Measurements from ENCODE around the gene RAB7A. TPM values are rescaled to one million over a fixed set of nuclear protein-coding genes. Genes with fewer than 3 reads are reported as not detected.

The RAB7A gene
- 203 TPM for polyA plus RNA-seq (2013, experiment 1 of 2)
- 209 TPM for polyA plus RNA-seq (2013, experiment 2 of 2)

DNA sequence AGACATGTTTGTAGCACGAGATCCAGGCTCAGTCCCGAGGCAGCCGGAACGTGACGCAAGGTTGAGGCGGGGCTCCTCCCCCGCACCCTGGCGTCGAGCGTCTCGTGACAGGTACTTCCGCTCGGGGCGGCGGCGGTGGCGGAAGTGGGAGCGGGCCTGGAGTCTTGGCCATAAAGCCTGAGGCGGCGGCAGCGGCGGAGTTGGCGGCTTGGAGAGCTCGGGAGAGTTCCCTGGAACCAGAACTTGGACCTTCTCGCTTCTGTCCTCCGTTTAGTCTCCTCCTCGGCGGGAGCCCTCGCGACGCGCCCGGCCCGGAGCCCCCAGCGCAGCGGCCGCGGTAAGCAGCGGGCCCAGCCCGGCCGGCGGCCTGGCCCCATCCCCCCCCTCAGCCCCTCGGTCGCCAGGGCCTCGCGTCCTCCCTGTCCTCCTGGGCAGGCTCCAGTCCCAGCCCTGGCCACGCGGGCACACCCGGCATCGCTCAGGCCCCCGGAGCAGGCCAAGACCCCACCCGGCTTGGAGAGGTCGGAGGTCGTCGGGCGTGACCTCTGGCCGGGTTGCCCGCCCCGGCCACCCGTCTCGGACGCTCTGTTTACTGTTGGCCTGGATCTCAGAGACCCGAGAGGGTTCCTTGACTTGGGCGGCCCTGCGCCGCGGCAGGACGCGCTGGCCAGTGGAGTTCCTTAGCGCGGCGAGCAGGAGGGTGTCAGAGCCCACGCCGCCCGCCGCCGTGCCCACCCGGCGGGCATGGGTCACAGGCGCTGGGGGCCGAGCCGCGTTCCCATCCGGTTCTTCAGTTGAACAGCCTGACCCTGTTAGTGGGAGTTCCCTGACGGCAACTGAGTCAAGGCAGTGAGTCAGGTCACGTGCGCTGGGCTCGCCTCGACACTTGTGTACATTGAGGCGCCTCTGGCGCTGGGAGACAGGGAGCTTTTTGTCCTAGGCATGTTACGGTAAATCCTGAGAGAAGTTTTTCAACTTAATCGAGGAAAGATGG is at the start of gene RAB7A:
RAB7A (plus strand) TSS at position 161 of the 994 bp plus-strand sequence. CDS start 69,185 bp downstream, outside the sequence.
- H3K4me2 ChIP-seq (ENCODE audit: low read length) = peak within 1 kb of the TSS; percentile 90
- H3K27ac ChIP-seq (ENCODE audit: low read depth, low read length) = peak within 1 kb of the TSS; percentile 51
- H3K79me2 ChIP-seq (ENCODE audit: control insufficient read depth, insufficient read depth, low read length) = peaks cover 51% of the 10 kb centered on the region
- H4K8ac ChIP-seq (ENCODE audit: low read depth, low read length) = no peak within 1 kb of the TSS
- H2BK15ac ChIP-seq (replicated peaks; ENCODE audit: low read depth) = no peak within 1 kb of the TSS
- DNase-seq = peak; percentile 99
- H3K56ac ChIP-seq (ENCODE audit: low read length) = peak within 1 kb of the TSS; percentile 83
- H3K4ac ChIP-seq (ENCODE audit: low read depth, low read length) = peak within 1 kb of the TSS; percentile 71
- peaks cover 9% of the 10 kb centered on the region for H3K79me1 ChIP-seq (ENCODE audit: low read length)
- no peak within 1 kb of the TSS for H2BK5ac ChIP-seq (ENCODE audit: low read length)
- no peak within 1 kb of the TSS for H2BK120ac ChIP-seq (ENCODE audit: low read depth, low read length)
- H3K36me3 ChIP-seq (ENCODE audit: control insufficient read depth, insufficient read depth, low read length) = no peaks in the 10 kb centered on the region
- peak within 1 kb of the TSS; percentile 76 for H3K18ac ChIP-seq (ENCODE audit: low read length)
- no peaks in the 10 kb centered on the region for H3K27me3 ChIP-seq (ENCODE audit: insufficient read depth, low read length, poor library complexity)
- WGBS (ENCODE audit: extremely low coverage, insufficient coverage, low lambda C conversion rate) = no CpG with 5 or more reads among the region's 93 CpGs
- H3K4me1 ChIP-seq (ENCODE audit: control insufficient read depth, low read depth, low read length) = peaks cover 6% of the 10 kb centered on the region
- H3K9ac ChIP-seq (ENCODE audit: low read length) = peak within 1 kb of the TSS; percentile 76
- peak within 1 kb of the TSS; percentile 3 for H4K5ac ChIP-seq (ENCODE audit: low read length)
- H2AK5ac ChIP-seq (ENCODE audit: low read length) = no peak within 1 kb of the TSS
- peak within 1 kb of the TSS; percentile 67 for H3K4me3 ChIP-seq (ENCODE audit: low read length)
- peak within 1 kb of the TSS; percentile 17 for H3K23ac ChIP-seq (ENCODE audit: low read length)

DNA sequence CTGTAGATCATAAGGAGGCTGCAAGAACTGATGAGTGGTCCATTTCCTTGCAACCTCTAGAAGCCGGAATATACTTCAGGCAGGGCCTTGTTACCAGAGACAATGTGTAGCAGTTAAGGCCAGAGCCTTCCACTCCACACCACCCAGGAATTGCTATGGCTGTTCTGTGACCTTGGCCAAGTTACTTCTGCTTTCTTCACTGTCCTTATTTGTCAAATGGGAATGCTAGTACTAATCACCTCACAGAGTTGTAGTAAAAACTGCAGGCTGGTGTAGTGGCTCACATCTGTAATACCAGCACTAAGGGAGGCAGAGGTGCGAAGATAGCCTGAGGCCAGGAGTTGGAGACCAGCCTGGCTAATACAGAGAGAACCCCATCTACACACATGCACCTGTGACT is 46.6 kb upstream of the RAB7A start:
- Histone ChIP-seq H3K4me2 (ENCODE audit: low read length) (no peak overlapping the region), H3K36me3 (ENCODE audit: control insufficient read depth, insufficient read depth, low read length) (no peaks in the 10 kb centered on the region), H3K23ac (ENCODE audit: low read length) (no peak overlapping the region), H3K4me1 (ENCODE audit: control insufficient read depth, low read depth, low read length) (peaks cover 3% of the 10 kb centered on the region), H3K27me3 (ENCODE audit: insufficient read depth, low read length, poor library complexity) (no peaks in the 10 kb centered on the region), H2BK15ac (replicated peaks; ENCODE audit: low read depth) (no peak overlapping the region), H2BK120ac (ENCODE audit: low read depth, low read length) (no peak overlapping the region), H3K4me3 (ENCODE audit: low read length) (no peak overlapping the region), H3K79me2 (ENCODE audit: control insufficient read depth, insufficient read depth, low read length) (no peaks in the 10 kb centered on the region), H2AK5ac (ENCODE audit: low read length) (no peak overlapping the region), H3K4ac (ENCODE audit: low read depth, low read length) (no peak overlapping the region), H3K56ac (ENCODE audit: low read length) (no peak overlapping the region), H4K5ac (ENCODE audit: low read length) (no peak overlapping the region), H2BK5ac (ENCODE audit: low read length) (no peak overlapping the region), H3K18ac (ENCODE audit: low read length) (no peak overlapping the region), H4K8ac (ENCODE audit: low read depth, low read length) (no peak overlapping the region), H3K79me1 (ENCODE audit: low read length) (no peaks in the 10 kb centered on the region), H3K27ac (ENCODE audit: low read depth, low read length) (no peak overlapping the region), H3K9ac (ENCODE audit: low read length) (no peak overlapping the region)
- no peak for DNase-seq
- no CpG with 5 or more reads among the region's 2 CpGs for WGBS (ENCODE audit: extremely low coverage, insufficient coverage, low lambda C conversion rate)

DNA sequence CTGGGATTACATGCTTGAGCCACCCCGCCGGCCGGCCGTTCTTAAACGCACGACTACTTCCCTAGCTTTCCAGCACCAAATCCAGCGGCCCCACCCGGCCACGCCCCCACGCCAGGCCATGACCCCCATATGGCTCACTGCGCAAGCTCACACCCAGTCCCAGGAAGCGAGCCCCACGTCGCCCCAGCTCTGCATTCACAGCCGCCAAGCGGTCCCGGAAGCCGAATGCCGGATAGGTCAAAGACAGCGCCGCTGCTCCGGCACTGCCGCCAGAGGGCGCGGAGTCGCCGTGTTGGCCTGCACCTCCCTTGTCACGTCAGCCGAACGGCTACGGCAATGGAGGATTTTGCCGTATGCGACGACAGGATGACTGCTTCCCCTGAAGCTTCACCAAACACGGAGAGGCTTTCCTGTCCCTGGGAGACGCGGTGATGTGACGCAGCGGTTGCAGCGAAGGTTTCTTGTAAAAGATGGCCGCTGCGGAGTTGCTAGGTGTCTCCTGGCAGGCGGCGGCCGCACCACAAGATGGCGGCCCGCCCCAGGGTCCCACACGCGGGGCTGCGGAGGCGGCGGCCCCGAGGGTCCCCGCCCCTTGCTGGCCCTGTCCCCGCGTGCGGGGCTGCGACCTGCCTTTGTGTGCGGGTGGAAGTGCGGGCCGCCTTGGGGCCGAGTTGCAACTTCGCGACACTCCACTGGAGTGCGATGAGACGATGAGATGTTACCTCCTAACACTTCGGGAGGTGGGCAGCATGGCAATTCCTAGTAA is 45.2 kb upstream of the RAB7A start:
- H3K18ac ChIP-seq (ENCODE audit: low read length) = peak overlapping the region; percentile 78
- H3K4ac ChIP-seq (ENCODE audit: low read depth, low read length) = peak overlapping the region; percentile 83
- H3K36me3 ChIP-seq (ENCODE audit: control insufficient read depth, insufficient read depth, low read length) = no peaks in the 10 kb centered on the region
- no peak overlapping the region for H2AK5ac ChIP-seq (ENCODE audit: low read length)
- H2BK5ac ChIP-seq (ENCODE audit: low read length) = peak overlapping the region; percentile 20
- no peaks in the 10 kb centered on the region for H3K79me1 ChIP-seq (ENCODE audit: low read length)
- H3K27ac ChIP-seq (ENCODE audit: low read depth, low read length) = peak overlapping the region; percentile 51
- peak; percentile 99 for DNase-seq
- peak overlapping the region; percentile 58 for H3K9ac ChIP-seq (ENCODE audit: low read length)
- peak overlapping the region; percentile 4 for H3K4me3 ChIP-seq (ENCODE audit: low read length)
- H3K23ac ChIP-seq (ENCODE audit: low read length) = no peak overlapping the region
- WGBS (ENCODE audit: extremely low coverage, insufficient coverage, low lambda C conversion rate) = no CpG with 5 or more reads among the region's 67 CpGs
- no peaks in the 10 kb centered on the region for H3K27me3 ChIP-seq (ENCODE audit: insufficient read depth, low read length, poor library complexity)
- H4K5ac ChIP-seq (ENCODE audit: low read length) = no peak overlapping the region
- H4K8ac ChIP-seq (ENCODE audit: low read depth, low read length) = peak overlapping the region; percentile 88
- H3K4me1 ChIP-seq (ENCODE audit: control insufficient read depth, low read depth, low read length) = no peaks in the 10 kb centered on the region
- H2BK120ac ChIP-seq (ENCODE audit: low read depth, low read length) = peak overlapping the region; percentile 84
- no peak overlapping the region for H2BK15ac ChIP-seq (replicated peaks; ENCODE audit: low read depth)
- no peaks in the 10 kb centered on the region for H3K79me2 ChIP-seq (ENCODE audit: control insufficient read depth, insufficient read depth, low read length)
- peak overlapping the region; percentile 3 for H3K4me2 ChIP-seq (ENCODE audit: low read length)
- peak overlapping the region; percentile 84 for H3K56ac ChIP-seq (ENCODE audit: low read length)

DNA sequence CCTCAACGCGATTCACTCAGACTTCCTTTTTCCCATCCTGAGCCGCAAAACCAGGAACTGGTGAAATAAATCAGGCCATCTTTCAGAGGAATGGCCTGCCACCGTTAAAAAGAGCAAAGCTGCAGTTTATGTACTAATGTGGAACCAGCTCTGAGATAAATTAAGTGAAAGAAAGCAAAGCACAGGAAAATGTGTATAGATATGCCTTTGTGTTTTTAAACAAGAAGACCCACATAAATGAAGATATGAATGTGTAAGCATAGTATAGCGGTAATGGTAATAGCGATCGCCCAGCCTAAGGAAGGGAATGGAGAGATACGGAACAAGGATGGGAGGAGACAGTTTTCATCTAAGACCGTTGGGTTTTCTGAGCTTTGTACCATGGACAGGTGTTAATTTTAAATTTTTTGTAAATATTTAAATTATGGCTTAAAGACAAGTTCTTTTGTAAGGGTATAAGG is 44.6 kb upstream of the RAB7A start:
- Histone ChIP-seq H3K4me2 (ENCODE audit: low read length) (peak overlapping the region; percentile 3), H3K23ac (ENCODE audit: low read length) (no peak overlapping the region), H3K27me3 (ENCODE audit: insufficient read depth, low read length, poor library complexity) (no peaks in the 10 kb centered on the region), H2BK15ac (replicated peaks; ENCODE audit: low read depth) (no peak overlapping the region), H2BK5ac (ENCODE audit: low read length) (peak overlapping the region; percentile 1), H3K36me3 (ENCODE audit: control insufficient read depth, insufficient read depth, low read length) (no peaks in the 10 kb centered on the region), H2BK120ac (ENCODE audit: low read depth, low read length) (peak overlapping the region; percentile 84), H3K18ac (ENCODE audit: low read length) (peak overlapping the region; percentile 78), H3K4me3 (ENCODE audit: low read length) (peak overlapping the region; percentile 4), H3K4me1 (ENCODE audit: control insufficient read depth, low read depth, low read length) (no peaks in the 10 kb centered on the region), H3K27ac (ENCODE audit: low read depth, low read length) (peak overlapping the region; percentile 51), H3K56ac (ENCODE audit: low read length) (peak overlapping the region; percentile 84), H4K8ac (ENCODE audit: low read depth, low read length) (peak overlapping the region; percentile 88), H3K9ac (ENCODE audit: low read length) (peak overlapping the region; percentile 58), H3K79me1 (ENCODE audit: low read length) (no peaks in the 10 kb centered on the region), H2AK5ac (ENCODE audit: low read length) (no peak overlapping the region), H4K5ac (ENCODE audit: low read length) (peak overlapping the region; percentile 86), H3K79me2 (ENCODE audit: control insufficient read depth, insufficient read depth, low read length) (no peaks in the 10 kb centered on the region), H3K4ac (ENCODE audit: low read depth, low read length) (peak overlapping the region; percentile 83)
- DNase-seq = no peak
- WGBS (ENCODE audit: extremely low coverage, insufficient coverage, low lambda C conversion rate) = no CpG with 5 or more reads among the region's 9 CpGs

DNA sequence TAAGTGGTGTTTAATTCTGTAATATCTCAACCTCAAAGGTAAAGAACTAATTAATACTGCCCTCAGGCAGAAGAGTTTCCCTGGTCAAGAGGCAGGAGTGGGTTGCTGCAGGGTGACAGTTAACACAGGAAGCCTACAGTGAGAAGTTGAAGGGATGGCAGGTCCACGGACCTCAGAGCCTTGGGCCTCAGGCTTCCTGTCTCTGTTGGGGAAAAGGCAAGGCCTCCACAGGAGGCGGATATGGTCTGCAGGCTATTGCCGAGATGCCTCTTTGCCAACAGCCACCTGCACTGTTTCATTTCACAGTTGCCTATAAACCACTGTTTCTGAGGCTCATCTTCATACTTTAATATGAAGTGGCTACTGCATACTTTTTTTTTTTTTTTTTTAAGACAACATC is 42.0 kb upstream of the RAB7A start:
- Histone ChIP-seq H2AK5ac (ENCODE audit: low read length) (no peak overlapping the region), H3K18ac (ENCODE audit: low read length) (no peak overlapping the region), H3K4ac (ENCODE audit: low read depth, low read length) (no peak overlapping the region), H3K79me2 (ENCODE audit: control insufficient read depth, insufficient read depth, low read length) (no peaks in the 10 kb centered on the region), H3K27me3 (ENCODE audit: insufficient read depth, low read length, poor library complexity) (no peaks in the 10 kb centered on the region), H3K23ac (ENCODE audit: low read length) (no peak overlapping the region), H2BK15ac (replicated peaks; ENCODE audit: low read depth) (no peak overlapping the region), H3K4me2 (ENCODE audit: low read length) (no peak overlapping the region), H2BK5ac (ENCODE audit: low read length) (no peak overlapping the region), H3K27ac (ENCODE audit: low read depth, low read length) (no peak overlapping the region), H3K79me1 (ENCODE audit: low read length) (no peaks in the 10 kb centered on the region), H3K9ac (ENCODE audit: low read length) (no peak overlapping the region), H3K36me3 (ENCODE audit: control insufficient read depth, insufficient read depth, low read length) (no peaks in the 10 kb centered on the region), H4K8ac (ENCODE audit: low read depth, low read length) (no peak overlapping the region), H3K4me1 (ENCODE audit: control insufficient read depth, low read depth, low read length) (no peaks in the 10 kb centered on the region), H3K56ac (ENCODE audit: low read length) (no peak overlapping the region), H4K5ac (ENCODE audit: low read length) (no peak overlapping the region), H3K4me3 (ENCODE audit: low read length) (no peak overlapping the region), H2BK120ac (ENCODE audit: low read depth, low read length) (no peak overlapping the region)
- no CpG with 5 or more reads among the region's 3 CpGs for WGBS (ENCODE audit: extremely low coverage, insufficient coverage, low lambda C conversion rate)
- DNase-seq = peak; percentile 23
